Colonic mucosa (tissue), 4 donors: ENCODE results near the gene BLNK. TPM values are rescaled to one million over a fixed set of nuclear protein-coding genes. Genes with fewer than 3 reads are reported as not detected.

Experiments
- DNase-seq: peaks from one replicate; pipeline ENCODE4 v3.0.0-alpha.2; 2020
- H3K27ac ChIP-seq: fragments of 200-600 bp; one replicate; pipeline ENCODE4 v1.8.0; 2021
- H3K27me3 ChIP-seq: fragments of 200-600 bp; one replicate; pipeline ENCODE4 v1.8.0; 2021
- H3K36me3 ChIP-seq: fragments of 200-600 bp; one replicate; pipeline ENCODE4 v1.8.0; 2021
- H3K4me1 ChIP-seq: fragments of 200-600 bp; one replicate; pipeline ENCODE4 v1.8.0; 2021; ENCODE audit warnings: mild to moderate bottlenecking
- H3K4me3 ChIP-seq: fragments of 200-600 bp; one replicate; pipeline ENCODE4 v1.8.0; 2021
- H3K9ac ChIP-seq, 2 donors: one replicate each; pipeline ENCODE4 v1.7.0; 2013; ENCODE audit warnings: control low read depth in 2 of 2, low read depth in 2 of 2, low read length in 2 of 2
- H3K9me3 ChIP-seq: fragments of 200-600 bp; one replicate; pipeline ENCODE4 v1.8.0; 2021
- CTCF ChIP-seq: fragments of 200-600 bp; IDR thresholded peaks from one replicate; pipeline ENCODE4 v1.8.0; 2022; ENCODE audit warnings: antibody characterized with exemption, mild to moderate bottlenecking
- intact Hi-C: fragments of 100-400 bp; cut with DNase I; formaldehyde crosslinking; loops from one replicate; pipeline ENCODE4 v1.14.1; 2022
- total RNA-seq, 2 donors: library from RNA; stranded (reverse); fragmentation: NEBNext Ultra II Directional in 1 of 2; extraction: Animal tissue kit (Norgen Biotek cat#: 25700) in 1 of 2; gene quantifications; one replicate each; pipeline ENCODE4 v1.2.1, GENCODE V29; 2021
- donor health status: healthy.
- donor health status: DM: no; HTN: no; CAD: no.
- donor health status: DM: no; HTN: no; CAD: no.

BLNK gene
- total RNA-seq, 2 donors from 2014 or later = 13.5 to 24.0 TPM

- no peaks in the 10 kb centered on the region for H3K9me3 ChIP-seq
- H3K4me1 ChIP-seq = peaks cover 8% of the 10 kb centered on the region
- intact Hi-C loops = no loop called here
- no peak overlapping the region for H3K27ac ChIP-seq
- no peaks in the 10 kb centered on the region for H3K27me3 ChIP-seq
- H3K36me3 ChIP-seq = no peaks in the 10 kb centered on the region
- TF ChIP-seq CTCF = no peak
- H3K4me3 ChIP-seq = no peak overlapping the region
- DNase-seq = no peak
- no peak overlapping the region for H3K9ac ChIP-seq
These were observed 9.5 kb upstream of the BLNK start for GRCh38 chr10:96280859-96281258.

DNA sequence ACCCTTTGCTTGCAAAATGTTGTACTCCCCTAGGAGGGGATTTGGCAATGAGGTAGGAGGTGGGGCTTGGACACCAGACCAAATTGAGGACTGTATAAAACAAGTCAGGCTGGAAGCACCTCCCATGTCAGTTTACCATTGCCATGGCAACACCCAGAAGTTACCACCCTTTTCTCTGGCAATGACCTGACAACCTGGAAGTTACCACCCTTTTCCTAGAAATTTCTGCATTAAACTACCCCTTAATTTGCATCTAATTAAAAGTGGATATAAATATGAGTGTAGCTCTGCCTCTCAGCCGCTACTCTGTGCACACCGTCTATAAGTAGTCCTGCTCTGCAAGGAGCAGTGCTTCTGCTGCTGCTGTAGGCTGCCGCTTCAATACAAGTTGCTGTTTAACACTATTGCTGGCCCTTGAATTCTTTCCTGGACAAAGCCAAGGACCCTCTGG is 7.8 kb upstream of the BLNK start:
- Histone ChIP-seq H3K4me1 (no peaks in the 10 kb centered on the region), H3K36me3 (no peaks in the 10 kb centered on the region), H3K27ac (no peak overlapping the region), H3K27me3 (no peaks in the 10 kb centered on the region), H3K9ac (no peak overlapping the region), H3K9me3 (no peaks in the 10 kb centered on the region), H3K4me3 (no peak overlapping the region)
- TF ChIP-seq CTCF = no peak
- DNase-seq = peak; percentile 33
- intact Hi-C loops = no loop called here

- H3K27ac ChIP-seq = no peak overlapping the region
- H3K4me3 ChIP-seq = no peak overlapping the region
- no peaks in the 10 kb centered on the region for H3K36me3 ChIP-seq
- no peak for DNase-seq
- no peak overlapping the region for H3K9ac ChIP-seq
- no peaks in the 10 kb centered on the region for H3K9me3 ChIP-seq
- intact Hi-C loops = no loop called here
- H3K27me3 ChIP-seq = no peaks in the 10 kb centered on the region
- H3K4me1 ChIP-seq = peaks cover 9% of the 10 kb centered on the region
- TF ChIP-seq CTCF = no peak
These were observed 5.5 kb upstream of the BLNK start for GRCh38 chr10:96276831-96277230.

- no peaks in the 10 kb centered on the region for H3K27me3 ChIP-seq
- H3K36me3 ChIP-seq = no peaks in the 10 kb centered on the region
- H3K9ac ChIP-seq = no peak overlapping the region
- intact Hi-C loops = no loop called here
- H3K4me3 ChIP-seq = no peak overlapping the region
- no peaks in the 10 kb centered on the region for H3K9me3 ChIP-seq
- H3K27ac ChIP-seq = no peak overlapping the region
- no peak for DNase-seq
- H3K4me1 ChIP-seq = peaks cover 9% of the 10 kb centered on the region
- no peak for TF ChIP-seq CTCF
These were observed 5.1 kb upstream of the BLNK start for GRCh38 chr10:96276426-96276825.

GRCh38 chr10:96275685-96276418 is 4.5 kb upstream of the BLNK start:
- peak; percentile 80 for DNase-seq
- Histone ChIP-seq H3K4me3 (no peak overlapping the region), H3K9ac (no peak overlapping the region), H3K27ac (no peak overlapping the region), H3K27me3 (no peaks in the 10 kb centered on the region), H3K9me3 (no peaks in the 10 kb centered on the region), H3K4me1 (peaks cover 9% of the 10 kb centered on the region), H3K36me3 (no peaks in the 10 kb centered on the region)
- intact Hi-C loops = no loop called here
- no peak for TF ChIP-seq CTCF
